ENCODE data around the gene AKT2.

Gene AKT2

DNA sequence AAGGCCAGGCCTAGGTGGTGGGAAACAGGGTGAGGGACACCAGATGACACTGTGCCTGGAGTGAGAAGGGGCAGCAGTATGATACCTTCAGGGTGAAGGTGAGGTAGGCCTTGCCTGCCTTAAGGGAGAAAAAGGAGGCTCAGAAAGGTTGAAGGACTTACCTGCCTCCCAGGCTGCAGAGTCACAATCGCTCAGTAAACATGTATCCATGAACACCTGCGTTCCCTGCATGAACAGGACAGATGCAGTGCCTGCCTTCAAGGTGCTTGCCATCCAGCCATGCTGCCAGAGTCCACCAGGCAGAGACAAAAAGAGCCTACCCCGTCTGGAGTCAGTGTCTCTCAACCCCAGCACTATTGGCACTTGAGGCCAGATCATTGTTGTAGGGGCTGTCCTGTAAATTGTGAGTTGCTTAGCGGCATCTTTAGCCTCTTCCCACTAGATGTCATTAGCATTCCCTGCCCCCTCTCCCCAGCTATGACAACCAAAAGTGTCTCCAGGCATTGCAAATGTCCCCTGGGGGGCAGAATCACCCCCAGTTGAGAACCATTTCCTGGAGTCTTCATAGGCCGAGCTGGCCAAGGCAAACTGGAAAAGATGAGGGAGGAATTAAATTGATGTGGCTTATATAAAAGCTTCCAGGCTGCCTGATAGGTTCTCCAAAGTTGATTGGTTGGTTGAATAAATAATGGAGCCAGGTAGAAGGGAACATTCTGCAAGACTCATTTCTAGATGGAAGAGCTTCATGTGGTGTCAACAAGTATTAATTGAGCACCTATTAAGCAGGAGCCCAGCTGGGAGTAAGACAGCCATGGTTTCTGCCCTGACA, 92.2 kb downstream of the AKT2 start:
- no peak overlapping the region for H3K27ac ChIP-seq
- no peak for TF ChIP-seq ZFX (IDR thresholded peaks at IDR 0.05)
- TF ChIP-seq, protein P1, sequence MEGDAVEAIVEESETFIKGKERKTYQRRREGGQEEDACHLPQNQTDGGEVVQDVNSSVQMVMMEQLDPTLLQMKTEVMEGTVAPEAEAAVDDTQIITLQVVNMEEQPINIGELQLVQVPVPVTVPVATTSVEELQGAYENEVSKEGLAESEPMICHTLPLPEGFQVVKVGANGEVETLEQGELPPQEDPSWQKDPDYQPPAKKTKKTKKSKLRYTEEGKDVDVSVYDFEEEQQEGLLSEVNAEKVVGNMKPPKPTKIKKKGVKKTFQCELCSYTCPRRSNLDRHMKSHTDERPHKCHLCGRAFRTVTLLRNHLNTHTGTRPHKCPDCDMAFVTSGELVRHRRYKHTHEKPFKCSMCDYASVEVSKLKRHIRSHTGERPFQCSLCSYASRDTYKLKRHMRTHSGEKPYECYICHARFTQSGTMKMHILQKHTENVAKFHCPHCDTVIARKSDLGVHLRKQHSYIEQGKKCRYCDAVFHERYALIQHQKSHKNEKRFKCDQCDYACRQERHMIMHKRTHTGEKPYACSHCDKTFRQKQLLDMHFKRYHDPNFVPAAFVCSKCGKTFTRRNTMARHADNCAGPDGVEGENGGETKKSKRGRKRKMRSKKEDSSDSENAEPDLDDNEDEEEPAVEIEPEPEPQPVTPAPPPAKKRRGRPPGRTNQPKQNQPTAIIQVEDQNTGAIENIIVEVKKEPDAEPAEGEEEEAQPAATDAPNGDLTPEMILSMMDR (conservative IDR thresholded peaks at IDR 0.05): no peak

DNA sequence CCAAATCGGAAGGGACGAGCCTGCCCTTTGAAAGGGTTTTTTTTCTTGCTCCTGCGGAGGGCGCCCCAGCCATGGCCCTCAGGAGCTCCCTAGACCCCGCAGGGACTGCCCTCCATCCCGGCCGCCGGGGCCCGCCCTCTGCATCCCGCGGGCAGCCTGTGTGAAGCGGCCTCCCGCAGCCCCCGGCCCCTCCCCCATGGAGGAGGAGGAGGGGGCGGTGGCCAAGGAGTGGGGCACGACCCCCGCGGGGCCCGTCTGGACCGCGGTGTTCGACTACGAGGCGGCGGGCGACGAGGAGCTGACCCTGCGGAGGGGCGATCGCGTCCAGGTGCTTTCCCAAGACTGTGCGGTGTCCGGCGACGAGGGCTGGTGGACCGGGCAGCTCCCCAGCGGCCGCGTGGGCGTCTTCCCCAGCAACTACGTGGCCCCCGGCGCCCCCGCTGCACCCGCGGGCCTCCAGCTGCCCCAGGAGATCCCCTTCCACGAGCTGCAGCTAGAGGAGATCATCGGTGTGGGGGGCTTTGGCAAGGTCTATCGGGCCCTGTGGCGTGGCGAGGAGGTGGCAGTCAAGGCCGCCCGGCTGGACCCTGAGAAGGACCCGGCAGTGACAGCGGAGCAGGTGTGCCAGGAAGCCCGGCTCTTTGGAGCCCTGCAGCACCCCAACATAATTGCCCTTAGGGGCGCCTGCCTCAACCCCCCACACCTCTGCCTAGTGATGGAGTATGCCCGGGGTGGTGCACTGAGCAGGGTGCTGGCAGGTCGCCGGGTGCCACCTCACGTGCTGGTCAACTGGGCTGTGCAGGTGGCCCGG, 93.1 kb downstream of the AKT2 start:
- TF ChIP-seq, protein P1 (conservative IDR thresholded peaks at IDR 0.05): no peak
- TF ChIP-seq ZFX (IDR thresholded peaks at IDR 0.05): no peak
- H3K27ac ChIP-seq: peak overlapping the region; percentile 68

DNA sequence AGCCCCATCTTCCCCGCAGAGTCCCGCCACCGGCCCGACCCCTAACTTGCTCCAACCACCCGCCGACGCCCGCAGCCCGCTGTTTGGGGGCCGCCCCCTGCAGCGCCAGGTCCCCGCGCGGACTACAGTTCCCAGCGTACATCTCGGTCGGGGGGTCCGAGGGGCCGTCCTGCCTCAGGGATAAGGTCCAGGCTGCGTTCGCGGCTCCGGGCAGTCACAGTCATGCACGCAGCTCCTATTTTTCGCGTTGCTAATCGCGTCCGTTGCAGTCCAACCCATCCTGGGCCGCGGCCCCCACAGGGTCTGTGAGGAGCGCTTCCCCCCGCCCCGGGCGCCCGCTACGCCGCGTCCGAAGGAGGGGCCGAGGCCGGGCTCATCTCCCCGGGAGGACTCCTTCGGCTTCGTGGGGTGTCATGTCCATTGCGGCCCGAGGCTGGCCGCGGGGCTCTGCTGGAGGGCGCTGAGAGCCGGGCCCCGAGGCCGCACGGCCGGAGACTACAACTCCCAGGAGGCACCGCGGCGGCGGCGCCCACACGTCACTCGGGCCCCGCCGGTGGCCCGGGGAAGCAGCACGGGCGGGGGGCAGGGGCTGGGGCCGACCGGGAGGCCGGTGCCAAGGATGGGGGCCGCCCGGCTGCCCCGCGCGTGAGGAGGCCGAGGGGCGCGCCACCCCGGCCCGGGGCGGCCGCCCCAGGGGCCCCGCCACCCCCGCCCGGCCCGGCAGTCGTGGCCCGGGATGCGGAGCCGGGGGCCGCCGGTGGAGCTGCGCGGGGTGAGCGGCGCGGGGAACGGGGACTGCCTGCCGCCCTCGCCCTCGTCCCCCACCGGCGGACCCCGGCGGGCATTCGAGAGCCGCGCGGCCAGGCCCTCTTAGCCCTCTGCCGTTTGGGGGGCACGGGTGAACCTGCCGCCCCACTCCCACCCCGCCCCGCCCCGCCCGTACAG, 94.0 kb downstream of the AKT2 start, which contains the start of gene MAP3K10:
Gene MAP3K10 (plus strand): TSS at position 536 of the 945 bp plus-strand sequence. CDS start 606 bp downstream, outside the sequence.
- peak within 1 kb of the TSS; percentile 68 for H3K27ac ChIP-seq
- TF ChIP-seq ZFX (IDR thresholded peaks at IDR 0.05): peak; percentile 92
- TF ChIP-seq, protein P1 (conservative IDR thresholded peaks at IDR 0.05): no peak

DNA sequence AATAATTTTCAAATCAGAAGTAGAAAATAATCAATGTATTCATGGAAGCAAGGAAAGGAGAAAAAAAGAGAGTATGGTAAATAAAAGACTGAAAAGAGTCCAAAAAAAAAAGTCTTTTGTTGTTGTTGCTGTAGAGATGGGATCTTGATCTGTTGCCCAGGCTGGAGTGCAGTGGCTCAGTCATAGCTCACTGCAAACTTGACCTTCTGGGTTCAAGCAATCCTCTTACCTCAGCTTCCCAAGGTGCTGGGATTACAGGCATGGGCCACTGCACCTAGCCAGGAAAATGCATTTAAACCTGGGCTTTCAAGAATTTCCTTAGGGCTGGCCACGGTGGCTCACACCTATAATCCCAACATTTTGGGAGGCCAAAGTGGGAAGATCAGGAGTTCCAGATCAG, 100.9 kb downstream of the AKT2 start:
- no peak for TF ChIP-seq ZFX (IDR thresholded peaks at IDR 0.05)
- TF ChIP-seq, protein P1 (conservative IDR thresholded peaks at IDR 0.05): no peak

More for the DNA sequence above, 100.9 kb downstream of the AKT2 start:
- H3K27ac ChIP-seq: no peak overlapping the region

Data from C4-2B (cell line).